Endothelial cell (in vitro differentiated cells): Measurements from ENCODE around the gene TCAP. TPM values are rescaled to one million over a fixed set of nuclear protein-coding genes. Genes with fewer than 3 reads are reported as not detected.

Source experiments
- DNase-seq: peaks from one replicate; pipeline ENCODE4 v3.0.0; 2021; ENCODE audit warnings: low spot score
- H3K27ac Mint-ChIP-seq: one replicate; pipeline ENCODE4 v1.8.0; 2021; ENCODE audit warnings: mixed read lengths, inconsistent platforms; ENCODE audit not compliant: unreplicated experiment
- H3K27me3 Mint-ChIP-seq: one replicate; pipeline ENCODE4 v1.8.0; 2021; ENCODE audit warnings: mild to moderate bottlenecking, moderate library complexity, mixed read lengths, inconsistent platforms; ENCODE audit not compliant: unreplicated experiment
- H3K36me3 Mint-ChIP-seq: one replicate; pipeline ENCODE4 v1.8.0; 2021; ENCODE audit warnings: mild to moderate bottlenecking, low read depth, mixed read lengths, inconsistent platforms; ENCODE audit not compliant: unreplicated experiment
- H3K4me1 Mint-ChIP-seq: one replicate; pipeline ENCODE4 v1.8.0; 2021; ENCODE audit warnings: mild to moderate bottlenecking, mixed read lengths, inconsistent platforms; ENCODE audit not compliant: unreplicated experiment
- H3K4me3 Mint-ChIP-seq: one replicate; pipeline ENCODE4 v1.8.0; 2021; ENCODE audit warnings: mild to moderate bottlenecking, mixed read lengths, inconsistent platforms; ENCODE audit not compliant: unreplicated experiment
- H3K9me3 Mint-ChIP-seq: one replicate; pipeline ENCODE4 v1.8.0; 2021; ENCODE audit warnings: mixed read lengths, inconsistent platforms; ENCODE audit not compliant: unreplicated experiment
- total RNA-seq: library from RNA; stranded (reverse); fragmentation: NEBNext Ultra II Directional; extraction: Animal tissue kit (Norgen Biotek cat#: 25700); gene quantifications from one replicate; pipeline ENCODE4 v1.2.1, GENCODE V29; 2021; ENCODE audit not compliant: unreplicated experiment
- TF ChIP-seq, protein P1 (sequence below): fragments of 200-600 bp; sonication (generic); IDR thresholded peaks from one replicate; pipeline ENCODE4 v1.5.0; 2021; ENCODE audit warnings: antibody characterized with exemption; ENCODE audit not compliant: unreplicated experiment

Gene TCAP
- total RNA-seq, 1 donor from 2014 or later, result 1.2 TPM

DNA sequence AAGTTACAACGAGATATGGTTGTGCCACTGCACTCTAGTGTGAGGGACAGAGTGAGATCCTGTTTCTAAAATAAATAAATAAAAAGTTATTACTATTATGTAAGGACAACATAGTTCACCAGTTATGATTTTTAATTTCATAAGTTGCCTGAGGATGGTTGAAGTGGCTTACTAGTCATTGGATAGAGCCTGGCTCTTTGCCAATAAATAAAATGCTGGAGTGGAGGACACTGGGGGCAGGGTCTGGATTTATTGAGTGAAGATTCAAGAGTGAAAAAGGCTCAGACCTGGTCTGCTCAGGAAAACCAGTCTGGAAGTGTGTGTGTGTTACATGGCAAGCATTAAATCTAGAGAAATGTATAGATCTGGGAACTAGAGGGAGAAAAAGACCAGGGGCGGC lies 26.1 kb upstream of the TCAP start:
- H3K4me3 Mint-ChIP-seq, result peak overlapping the region; percentile 77
- TF ChIP-seq, protein P1, sequence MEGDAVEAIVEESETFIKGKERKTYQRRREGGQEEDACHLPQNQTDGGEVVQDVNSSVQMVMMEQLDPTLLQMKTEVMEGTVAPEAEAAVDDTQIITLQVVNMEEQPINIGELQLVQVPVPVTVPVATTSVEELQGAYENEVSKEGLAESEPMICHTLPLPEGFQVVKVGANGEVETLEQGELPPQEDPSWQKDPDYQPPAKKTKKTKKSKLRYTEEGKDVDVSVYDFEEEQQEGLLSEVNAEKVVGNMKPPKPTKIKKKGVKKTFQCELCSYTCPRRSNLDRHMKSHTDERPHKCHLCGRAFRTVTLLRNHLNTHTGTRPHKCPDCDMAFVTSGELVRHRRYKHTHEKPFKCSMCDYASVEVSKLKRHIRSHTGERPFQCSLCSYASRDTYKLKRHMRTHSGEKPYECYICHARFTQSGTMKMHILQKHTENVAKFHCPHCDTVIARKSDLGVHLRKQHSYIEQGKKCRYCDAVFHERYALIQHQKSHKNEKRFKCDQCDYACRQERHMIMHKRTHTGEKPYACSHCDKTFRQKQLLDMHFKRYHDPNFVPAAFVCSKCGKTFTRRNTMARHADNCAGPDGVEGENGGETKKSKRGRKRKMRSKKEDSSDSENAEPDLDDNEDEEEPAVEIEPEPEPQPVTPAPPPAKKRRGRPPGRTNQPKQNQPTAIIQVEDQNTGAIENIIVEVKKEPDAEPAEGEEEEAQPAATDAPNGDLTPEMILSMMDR, result no peak
- H3K27me3 Mint-ChIP-seq, result peaks cover 12% of the 10 kb centered on the region
- peaks cover 23% of the 10 kb centered on the region for H3K36me3 Mint-ChIP-seq
- peaks cover 38% of the 10 kb centered on the region for H3K4me1 Mint-ChIP-seq
- H3K27ac Mint-ChIP-seq, result peak overlapping the region; percentile 20
- H3K9me3 Mint-ChIP-seq, result no peaks in the 10 kb centered on the region
- no peak for DNase-seq

DNA sequence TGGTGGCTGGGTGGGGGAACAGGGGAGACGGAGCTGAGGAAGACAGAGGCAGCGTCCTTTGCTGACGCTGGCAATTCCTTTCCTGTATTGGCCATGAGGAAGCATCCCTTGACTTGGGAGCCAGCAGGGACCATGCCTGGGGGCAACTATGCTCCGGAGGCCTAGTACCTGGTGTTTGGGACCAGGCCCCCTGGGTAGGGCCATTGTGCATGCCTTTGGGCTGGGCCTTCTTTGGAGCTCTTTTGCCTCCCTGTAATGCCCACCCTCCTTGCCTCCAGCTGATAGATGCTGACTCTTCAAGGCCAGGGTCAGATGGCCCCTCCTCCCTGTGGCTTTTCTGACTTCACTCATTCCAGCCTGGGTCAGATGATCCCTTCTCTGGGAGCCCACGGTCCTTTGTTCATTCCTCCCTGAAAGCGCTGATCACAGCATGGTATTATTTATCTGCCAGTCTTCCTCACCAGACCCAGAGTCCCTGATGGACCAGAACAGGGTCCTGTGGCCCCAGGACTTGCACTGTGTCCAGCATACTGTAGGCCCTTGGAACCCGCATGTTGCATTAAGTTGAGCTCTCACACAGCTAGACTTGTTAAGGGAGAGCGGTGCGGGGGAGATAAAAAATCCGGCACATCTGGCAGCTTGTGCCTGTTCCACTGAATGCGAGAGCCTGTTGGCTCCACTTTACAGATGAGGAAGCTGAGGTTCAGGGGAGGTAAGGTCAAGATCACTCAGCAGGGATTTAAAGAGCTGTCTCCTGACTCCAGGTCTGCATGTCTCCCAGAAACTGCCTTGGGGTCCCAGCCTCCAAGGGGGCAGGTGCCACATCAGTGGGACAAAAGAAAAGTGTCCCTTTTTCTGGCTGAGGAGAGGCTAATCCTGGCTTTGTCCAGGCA lies 25.3 kb upstream of the TCAP start:
- peaks cover 44% of the 10 kb centered on the region for H3K4me1 Mint-ChIP-seq
- no peak overlapping the region for H3K27ac Mint-ChIP-seq

DNA sequence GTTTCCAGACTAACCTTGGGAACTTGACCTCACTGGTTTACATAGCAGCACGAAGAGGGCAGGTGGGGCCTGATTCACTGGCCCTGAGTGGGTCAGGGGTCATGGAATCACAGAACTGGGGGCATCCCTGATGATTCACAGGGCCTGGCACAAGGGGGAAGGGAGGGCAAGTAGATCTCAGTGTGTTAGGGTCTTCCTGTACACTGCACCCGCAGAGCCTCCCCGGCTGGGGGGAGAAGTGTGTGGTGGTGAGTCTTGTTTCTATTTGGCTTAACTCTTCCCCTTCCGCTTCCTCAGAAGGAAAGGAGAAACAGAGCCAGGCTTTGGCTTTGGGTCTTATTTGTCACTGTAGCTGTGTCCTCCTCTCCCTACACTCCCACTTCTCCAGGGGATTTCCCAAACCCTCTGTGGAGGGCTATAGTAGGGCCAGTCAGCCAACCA lies 24.5 kb upstream of the TCAP start:
- DNase-seq, result no peak
- TF ChIP-seq, protein P1, result no peak
- Mint-ChIP-seq H3K36me3 (peaks cover 23% of the 10 kb centered on the region), H3K27ac (no peak overlapping the region), H3K4me1 (peaks cover 52% of the 10 kb centered on the region), H3K27me3 (peaks cover 12% of the 10 kb centered on the region), H3K4me3 (no peak overlapping the region), H3K9me3 (no peaks in the 10 kb centered on the region)

More for the DNA sequence above, 25.3 kb upstream of the TCAP start:
- peaks cover 15% of the 10 kb centered on the region for H3K27me3 Mint-ChIP-seq
- H3K9me3 Mint-ChIP-seq, result no peaks in the 10 kb centered on the region
- H3K4me3 Mint-ChIP-seq, result peak overlapping the region; percentile 77
- TF ChIP-seq, protein P1, result no peak
- peaks cover 23% of the 10 kb centered on the region for H3K36me3 Mint-ChIP-seq
- no peak for DNase-seq

DNA sequence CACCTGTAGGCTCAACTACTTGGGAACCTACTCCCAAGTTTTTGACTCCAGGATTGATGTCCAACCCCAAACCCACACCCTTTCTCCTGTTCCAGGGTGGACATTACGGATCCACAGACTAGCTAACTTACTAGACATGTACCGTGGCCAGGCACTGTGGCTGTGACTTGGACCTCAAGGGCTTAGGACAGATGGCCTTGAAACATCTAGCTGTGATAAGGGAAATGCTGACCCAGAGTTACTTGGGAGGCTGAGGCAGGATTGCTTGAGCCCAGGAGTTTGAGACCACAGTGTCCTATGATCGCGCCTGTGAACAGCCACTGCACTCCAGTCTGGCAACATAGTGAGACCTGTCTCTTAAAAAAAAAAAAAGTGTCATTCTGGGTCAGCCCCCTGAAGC lies 24.1 kb upstream of the TCAP start:
- DNase-seq, result no peak
- Mint-ChIP-seq H3K9me3 (no peaks in the 10 kb centered on the region), H3K36me3 (peaks cover 23% of the 10 kb centered on the region), H3K27ac (no peak overlapping the region), H3K4me1 (peaks cover 53% of the 10 kb centered on the region), H3K4me3 (no peak overlapping the region), H3K27me3 (peaks cover 12% of the 10 kb centered on the region)
- TF ChIP-seq, protein P1, result no peak

- no peak overlapping the region for H3K27ac Mint-ChIP-seq
- H3K4me3 Mint-ChIP-seq, result no peak overlapping the region
- H3K27me3 Mint-ChIP-seq, result peaks cover 10% of the 10 kb centered on the region
- peaks cover 53% of the 10 kb centered on the region for H3K4me1 Mint-ChIP-seq
- TF ChIP-seq, protein P1, result no peak
- peaks cover 23% of the 10 kb centered on the region for H3K36me3 Mint-ChIP-seq
- DNase-seq, result no peak
- no peaks in the 10 kb centered on the region for H3K9me3 Mint-ChIP-seq
Measured at GRCh38 chr17:39641883-39642282, 23.3 kb upstream of the TCAP start.
